ENCODE measurements around the gene GALE.

DNA sequence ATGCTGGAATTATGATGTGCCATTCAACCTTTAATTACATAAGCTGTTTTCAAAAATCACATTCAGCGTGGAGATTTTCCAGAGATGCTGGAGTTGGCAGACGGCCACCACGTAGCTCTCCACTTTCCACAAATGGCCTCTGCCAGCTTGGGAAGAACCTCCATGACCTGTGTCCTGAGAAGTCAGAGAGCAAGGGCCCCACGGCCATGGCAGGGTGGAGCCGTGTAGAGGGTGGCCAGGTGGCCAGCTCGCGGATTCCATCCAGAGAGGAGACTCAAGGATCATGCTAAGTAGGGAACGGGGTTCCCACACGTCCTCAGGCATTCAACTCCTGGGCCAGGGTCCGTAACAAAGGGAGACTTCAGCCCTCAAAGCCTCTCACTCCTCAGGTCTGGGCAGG, 1.3 kb upstream of the GALE start:
- TF ChIP-seq, protein P1, sequence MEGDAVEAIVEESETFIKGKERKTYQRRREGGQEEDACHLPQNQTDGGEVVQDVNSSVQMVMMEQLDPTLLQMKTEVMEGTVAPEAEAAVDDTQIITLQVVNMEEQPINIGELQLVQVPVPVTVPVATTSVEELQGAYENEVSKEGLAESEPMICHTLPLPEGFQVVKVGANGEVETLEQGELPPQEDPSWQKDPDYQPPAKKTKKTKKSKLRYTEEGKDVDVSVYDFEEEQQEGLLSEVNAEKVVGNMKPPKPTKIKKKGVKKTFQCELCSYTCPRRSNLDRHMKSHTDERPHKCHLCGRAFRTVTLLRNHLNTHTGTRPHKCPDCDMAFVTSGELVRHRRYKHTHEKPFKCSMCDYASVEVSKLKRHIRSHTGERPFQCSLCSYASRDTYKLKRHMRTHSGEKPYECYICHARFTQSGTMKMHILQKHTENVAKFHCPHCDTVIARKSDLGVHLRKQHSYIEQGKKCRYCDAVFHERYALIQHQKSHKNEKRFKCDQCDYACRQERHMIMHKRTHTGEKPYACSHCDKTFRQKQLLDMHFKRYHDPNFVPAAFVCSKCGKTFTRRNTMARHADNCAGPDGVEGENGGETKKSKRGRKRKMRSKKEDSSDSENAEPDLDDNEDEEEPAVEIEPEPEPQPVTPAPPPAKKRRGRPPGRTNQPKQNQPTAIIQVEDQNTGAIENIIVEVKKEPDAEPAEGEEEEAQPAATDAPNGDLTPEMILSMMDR (conservative IDR thresholded peaks at IDR 0.05; ENCODE audit: low read depth, low read length): no peak
- TF ChIP-seq EZH2 (IDR thresholded peaks at IDR 0.05; ENCODE audit: low read length, unreplicated experiment): no peak
- no peak for TF ChIP-seq EZH2phosphoT487 (IDR thresholded peaks at IDR 0.05; ENCODE audit: borderline replicate concordance, low read length)
